Stimulated activated CD4-positive, alpha-beta T cell treated with anti-CD3 and anti-CD28 coated beads, Interleukin-4, amount 100 ng/mL, for 24 hours (primary cell): ENCODE data around the gene NRAS.

ENCODE experiments used
- DNase-seq: peaks from one replicate; pipeline ENCODE4 v3.0.0-alpha.2; 2020

The NRAS gene

DNA sequence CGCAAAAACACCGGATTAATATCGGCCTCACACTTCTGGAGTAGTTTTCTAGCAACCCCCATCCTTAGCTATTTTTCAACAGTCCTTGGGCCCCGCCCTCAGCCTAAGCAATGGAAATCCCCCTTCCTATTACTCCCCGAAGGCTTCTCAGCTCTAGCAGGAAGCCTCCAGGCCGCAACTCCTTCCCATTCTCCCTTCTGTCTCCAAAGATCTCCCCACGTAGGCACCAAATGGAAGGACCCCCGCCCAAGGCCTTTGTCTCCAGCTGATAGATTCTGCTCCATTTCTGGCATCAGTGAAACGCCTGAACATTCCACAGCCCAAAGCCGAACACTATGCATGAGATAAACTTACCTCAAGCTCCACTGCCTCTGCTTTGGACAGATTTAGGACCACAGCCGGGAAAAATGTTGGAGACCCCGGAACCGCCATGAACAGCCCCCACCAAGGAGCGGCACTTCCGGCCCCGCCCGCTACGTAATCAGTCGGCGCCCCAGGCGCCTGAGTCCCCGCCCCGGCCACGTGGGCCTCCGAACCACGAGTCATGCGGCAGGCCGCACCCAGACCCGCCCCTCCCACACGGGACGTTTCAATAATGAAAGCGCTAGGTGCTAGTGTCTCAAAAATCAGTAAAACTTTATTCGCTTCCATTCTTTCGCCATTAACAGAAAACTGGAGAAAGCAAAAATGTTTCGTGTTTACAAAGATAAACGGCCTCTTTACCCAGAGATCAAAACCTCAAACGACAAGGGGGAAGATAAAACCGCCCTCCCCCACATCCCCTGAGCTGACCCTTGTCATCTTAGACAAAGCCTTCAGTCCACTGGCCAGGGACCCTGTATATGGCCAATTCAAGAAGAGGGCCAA lies at the start of gene NRAS:
NRAS (minus strand) TSS at position 468 of the 867 bp plus-strand sequence. CDS start 611 bp downstream, outside the sequence.
- DNase-seq: peak; percentile 96

GRCh38 chr1:114764689-114765088 lies 48.1 kb upstream of the NRAS start:
- DNase-seq: no peak

GRCh38 chr1:114758256-114758832 lies 41.8 kb upstream of the NRAS start:
- DNase-seq: no peak

DNA sequence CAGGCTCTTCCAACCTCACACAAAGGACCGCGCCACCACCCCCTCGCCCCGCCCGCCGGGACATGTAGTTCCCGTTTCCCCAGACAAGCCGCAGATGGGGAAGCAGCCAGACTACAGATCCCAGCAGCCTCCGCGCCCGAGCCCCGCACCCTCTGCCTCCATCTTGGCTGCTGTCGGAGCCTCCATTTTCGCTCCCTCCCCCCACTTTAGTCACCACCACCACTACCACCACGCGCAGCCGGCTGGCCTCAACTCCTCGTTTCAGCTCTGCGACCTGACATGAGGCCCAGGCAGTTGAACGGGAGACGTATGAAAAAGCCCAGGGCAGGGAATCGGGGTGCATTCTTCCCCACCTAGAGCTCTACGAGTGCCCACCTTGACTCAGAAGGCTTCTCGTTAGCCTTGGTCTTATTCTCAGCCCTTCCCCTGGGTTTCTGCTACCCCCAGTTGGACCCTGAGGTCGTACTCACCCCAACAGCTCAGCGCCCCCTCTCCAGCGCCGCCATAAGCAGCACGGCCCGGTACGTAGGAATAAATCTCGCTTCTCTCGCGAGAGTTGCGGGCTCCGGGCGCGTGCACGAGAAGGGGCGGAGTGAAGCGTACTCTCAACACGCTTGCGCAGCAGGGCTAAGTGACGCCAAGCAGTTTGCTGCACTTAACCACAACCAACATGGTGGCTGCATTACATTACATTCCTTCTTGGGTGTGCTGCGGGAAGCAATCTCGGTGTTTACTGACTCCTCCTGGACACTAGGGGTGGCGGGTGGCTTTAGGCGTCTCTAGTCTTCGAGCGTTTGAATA lies 41.1 kb upstream of the NRAS start, which contains the start of gene CSDE1:
CSDE1 (minus strand) TSS at position 530 of the 801 bp plus-strand sequence. CDS start 18,094 bp downstream, outside the sequence.
- peak; percentile 98 for DNase-seq

DNA sequence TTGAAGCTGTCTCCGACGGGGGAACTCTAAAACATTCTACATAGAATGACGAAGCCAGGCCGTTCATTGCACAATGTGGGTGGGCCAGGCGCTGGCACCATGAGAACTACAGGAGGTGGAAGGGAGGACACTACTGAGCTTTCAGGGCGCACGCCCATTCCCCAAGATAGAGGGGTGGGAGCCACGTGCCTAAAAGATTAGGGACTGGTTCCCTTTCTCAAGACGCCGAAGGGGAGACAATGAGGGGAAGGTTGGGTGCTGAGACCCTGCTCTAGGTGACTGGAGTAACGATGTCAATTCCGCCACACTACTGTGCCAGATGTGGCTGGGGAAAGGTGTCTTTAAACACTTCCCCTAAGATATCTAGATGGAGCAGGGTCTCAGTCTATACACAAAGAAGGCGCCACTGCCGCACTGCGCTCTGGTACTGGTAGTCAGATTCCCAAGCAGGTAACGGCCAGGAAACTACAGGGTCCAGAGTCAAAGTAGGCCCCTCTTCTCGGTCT lies 40.4 kb upstream of the NRAS start:
- DNase-seq: peak; percentile 17

DNA sequence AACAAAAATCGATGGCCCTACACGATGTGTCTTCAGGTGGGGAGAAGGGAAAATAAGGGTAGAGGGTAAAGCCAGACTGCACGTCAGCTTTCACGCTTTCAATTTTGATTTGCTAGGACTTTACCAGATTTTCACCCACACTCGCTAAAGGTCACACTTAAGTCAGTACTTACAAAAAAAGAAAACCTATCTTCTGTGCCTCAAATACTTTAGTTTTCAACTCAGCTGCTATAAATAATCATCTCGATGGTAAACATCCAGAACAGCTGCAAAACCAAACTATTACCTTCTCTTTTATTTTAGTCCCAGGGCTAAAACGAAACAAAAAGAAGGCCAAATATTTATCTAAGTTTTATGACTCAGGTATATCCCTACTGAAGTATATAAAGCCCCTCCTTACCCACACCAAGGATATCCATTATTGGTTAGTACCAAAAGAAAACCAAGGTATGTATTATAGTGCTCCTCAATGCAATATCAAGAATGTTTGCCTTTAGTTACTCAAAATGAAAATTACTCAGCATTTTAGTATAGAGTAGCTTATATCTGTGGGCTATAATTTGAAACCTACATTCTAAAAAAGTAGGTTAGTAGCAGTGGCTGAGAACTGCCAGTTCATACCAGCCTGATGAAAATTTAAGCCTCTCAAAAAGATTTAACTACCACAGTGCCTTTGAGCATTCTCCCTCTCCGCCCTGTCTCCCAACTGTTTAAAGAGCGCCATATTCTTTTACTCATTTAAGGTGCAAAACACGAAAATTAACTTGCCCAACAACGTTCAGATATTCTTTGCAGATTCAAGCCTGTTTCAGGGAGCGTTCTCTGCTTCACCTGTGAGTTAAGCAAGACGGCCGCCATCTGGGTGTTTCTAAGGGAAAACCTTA lies 39.7 kb upstream of the NRAS start:
- no peak for DNase-seq

DNA sequence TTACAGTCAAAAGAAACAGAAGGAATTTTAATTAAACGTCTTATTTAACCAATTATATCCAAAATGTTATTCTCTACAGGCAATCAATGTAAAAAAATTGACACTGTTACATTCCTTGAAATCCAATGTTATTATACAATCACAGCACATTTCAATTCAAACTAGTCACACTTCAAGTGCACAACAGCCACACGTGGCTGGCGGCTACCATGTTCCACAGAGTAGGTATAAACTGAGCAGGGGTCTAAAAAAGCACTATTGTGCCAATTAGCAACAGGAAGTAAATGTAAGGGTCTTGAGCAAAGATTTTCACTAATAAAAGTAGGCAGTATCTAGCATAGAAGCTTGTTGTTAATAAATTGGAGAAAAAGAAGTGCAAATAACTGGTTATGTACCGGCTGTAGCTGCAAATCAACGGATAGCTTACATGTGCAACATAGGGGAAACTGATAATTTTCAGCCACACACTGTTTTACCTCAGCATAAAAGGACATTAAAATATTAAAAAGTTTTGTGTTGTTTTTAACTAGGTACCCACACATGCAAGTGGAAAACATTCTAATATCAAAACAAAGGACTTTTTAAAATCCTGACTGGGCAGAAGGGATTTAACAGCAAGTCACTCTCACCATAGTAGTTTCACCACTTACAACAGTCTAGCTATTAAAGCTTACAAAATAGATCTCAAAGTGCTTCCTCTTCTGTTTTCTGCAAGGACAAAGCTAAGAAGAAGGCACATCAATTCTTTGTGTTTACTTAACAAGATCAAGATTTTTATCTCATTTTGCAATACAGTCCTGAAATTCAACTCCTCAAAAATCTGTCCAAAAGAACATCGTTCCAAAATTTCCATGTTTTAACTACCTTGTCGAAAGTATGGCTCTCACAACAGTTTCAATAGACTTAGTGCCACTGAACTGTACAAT lies 38.7 kb upstream of the NRAS start:
- no peak for DNase-seq

- peak; percentile 35 for DNase-seq
Measured at GRCh38 chr1:114753702-114754101, 37.1 kb upstream of the NRAS start.

DNA sequence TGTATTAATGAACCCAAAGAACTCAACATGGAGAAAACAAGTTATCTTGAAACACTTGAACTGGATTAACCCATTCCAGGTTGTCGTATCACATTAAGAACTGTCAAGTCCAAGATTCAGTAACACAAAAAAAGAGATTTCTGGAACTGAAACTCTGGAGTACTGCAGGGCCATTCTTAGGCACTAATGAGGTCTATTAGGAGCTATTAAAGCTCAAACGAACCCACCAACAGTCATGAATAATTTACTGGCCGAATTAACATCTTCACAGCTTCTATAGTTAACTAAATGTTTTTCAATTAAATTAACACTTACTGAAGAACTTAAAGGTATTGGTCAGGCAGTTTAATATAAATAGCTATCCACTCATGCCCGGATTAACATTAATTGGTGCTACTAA lies 36.6 kb upstream of the NRAS start:
- DNase-seq: no peak

DNA sequence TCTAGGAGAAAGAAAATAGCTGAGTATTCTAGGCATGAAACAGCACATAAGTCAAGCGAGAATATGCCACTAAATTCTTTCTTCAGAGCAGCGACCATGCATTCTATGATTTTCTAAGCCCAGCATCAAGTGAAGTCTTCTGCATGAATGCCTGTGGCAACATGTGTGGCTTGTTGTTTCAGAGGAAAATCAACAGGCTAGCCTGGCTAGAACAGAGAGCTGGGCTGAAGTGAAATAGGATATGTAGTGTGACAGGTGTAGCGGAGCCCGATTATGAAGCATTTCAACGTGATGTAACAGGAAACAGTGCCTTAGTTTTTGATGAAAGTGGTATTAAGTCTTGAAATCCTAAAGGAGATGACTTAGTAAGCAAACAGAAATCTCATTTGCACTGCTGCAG lies 34.2 kb upstream of the NRAS start:
- DNase-seq: no peak

GRCh38 chr1:114749835-114750234 lies 33.3 kb upstream of the NRAS start:
- DNase-seq: no peak

DNA sequence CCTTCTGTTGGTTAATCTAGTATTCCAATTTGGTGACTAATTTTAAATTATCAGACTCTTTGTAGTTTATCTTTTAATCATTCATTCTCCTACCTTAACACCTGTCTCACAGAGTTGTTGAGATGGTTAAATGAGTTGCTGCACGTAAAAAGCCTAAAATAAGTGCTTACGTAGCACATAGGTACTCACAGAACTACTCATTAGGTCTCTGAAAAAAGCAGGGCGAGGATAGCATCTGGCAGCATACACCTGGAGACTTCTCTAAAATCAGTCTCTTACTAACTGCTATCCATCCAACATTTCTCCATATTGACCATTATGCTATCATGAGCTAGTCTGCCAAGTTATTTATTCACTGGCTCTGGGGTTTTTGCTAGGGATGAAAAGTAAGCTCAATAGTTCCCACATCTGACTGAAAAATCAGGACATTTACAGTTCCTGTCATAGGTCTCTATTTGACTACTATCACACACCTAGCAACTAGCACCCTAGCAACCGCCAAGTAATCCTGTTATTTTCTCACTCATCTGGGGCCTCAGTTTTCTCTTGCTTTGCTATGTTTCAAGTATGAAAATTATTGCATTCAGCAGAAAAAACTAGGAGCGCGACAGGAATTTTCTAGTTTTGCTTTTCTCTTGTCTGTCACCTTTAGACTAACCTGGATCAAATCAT lies 30.0 kb upstream of the NRAS start:
- DNase-seq: peak; percentile 10

DNA sequence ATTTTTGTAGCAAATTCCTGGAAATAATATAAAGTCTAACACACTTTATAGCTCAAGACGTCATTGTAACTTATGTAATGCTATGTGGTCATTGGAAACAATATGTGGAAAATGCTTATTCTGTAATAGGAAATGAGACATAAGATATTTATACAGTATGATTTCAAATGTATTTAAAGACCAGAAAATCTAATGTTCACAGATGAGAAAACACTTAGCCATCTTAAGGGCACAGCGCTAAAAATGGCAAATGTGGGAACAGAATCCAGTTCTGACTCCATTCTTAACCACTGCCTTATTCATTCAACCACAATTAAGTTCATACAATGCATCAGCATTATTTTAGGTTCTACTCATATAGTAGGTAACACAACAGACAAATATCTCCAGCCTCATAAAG lies 28.7 kb upstream of the NRAS start:
- no peak for DNase-seq

DNA sequence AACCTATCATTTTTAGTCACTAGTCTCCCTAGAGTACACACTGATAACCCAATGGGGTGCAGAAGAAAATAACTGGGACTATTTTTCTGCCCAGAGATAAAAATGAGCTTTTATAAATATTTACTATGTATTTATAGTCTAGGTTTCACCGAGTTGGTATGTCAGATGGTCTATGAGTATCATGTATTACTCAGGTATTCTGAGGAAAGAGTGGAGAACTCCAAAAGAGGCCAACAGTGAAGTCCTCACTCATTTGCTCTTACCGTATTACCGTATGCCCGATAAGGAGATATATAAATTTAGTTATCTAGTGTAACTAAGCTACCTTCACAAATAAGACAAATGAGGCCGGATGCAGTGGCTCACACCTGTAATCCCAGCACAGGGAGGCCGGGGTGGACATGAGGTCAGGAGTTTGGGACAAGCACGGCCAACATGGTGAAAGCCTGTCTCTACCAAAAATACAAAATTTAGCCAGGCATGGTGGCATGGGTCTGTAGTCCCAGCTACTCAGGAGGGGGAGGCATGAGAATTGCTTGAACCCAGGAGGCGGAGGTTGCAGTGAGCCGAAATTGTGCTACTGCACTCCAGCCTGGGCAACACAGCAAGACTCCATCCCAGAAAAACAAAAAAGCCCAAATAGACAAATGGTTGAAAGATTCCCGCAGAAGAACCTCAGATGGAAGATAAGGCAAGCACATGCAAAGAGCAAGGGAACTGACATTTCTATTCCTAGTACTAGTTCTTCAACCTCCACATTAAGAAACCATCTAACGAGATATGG lies 25.6 kb upstream of the NRAS start:
- no peak for DNase-seq

- no peak for DNase-seq
Measured at GRCh38 chr1:114740331-114740730, 23.8 kb upstream of the NRAS start.

DNA sequence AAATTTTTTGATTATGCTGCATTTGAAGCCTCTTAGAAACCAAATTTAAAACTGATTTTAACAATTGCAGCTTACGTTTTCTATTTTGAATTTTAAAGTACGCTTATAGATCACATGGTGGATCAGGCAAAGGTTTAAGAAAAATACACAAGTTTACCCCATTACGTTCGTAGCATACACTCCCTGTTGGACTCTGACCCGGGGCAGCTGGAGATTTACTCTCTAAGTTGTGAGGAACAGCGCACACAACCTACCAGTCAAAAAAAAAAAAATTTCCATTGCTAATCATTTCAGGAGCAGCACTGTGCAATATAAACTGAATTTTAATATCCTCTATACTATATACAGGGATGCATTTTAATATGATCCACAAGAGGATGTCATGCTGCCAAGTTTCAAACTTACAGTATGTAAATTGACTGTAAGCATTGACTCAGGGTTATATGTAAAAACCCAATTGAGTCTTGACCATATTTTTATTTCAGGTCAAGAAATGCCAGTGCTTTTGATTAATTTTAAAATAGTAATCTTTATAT lies 20.8 kb upstream of the NRAS start:
- DNase-seq: no peak

DNA sequence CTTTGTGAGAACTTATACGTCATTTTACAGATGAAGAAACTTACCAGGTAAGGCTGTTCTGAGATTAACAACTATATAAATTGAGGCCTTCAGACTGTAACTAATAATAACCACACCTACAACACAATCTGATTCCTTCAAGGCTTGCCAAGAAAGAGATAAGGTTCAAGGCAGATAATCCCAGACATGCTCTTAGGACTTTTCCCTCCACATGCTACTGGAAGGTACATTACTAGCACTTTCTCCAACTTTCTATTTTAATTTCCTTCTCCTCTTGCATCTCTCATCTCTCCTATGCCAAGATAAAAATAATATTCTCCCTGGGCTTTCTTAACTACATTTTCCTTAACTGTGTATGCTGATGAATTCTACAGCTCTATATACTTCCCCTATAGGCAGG lies 18.9 kb upstream of the NRAS start:
- DNase-seq: no peak

GRCh38 chr1:114729782-114730181 lies 13.2 kb upstream of the NRAS start:
- DNase-seq: no peak

- DNase-seq: no peak
Measured at GRCh38 chr1:114728553-114728952, 12.0 kb upstream of the NRAS start.
